ENCODE data around the gene PTPRF. TPM values are rescaled to one million over a fixed set of nuclear protein-coding genes. Genes with fewer than 3 reads are reported as not detected.

Gene PTPRF
- total RNA-seq, 2 donors from 2014 or later: 203 to 250 TPM

- Mint-ChIP-seq H3K9me3 (no peaks in the 10 kb centered on the region), H3K36me3 (ENCODE audit: low read depth) (no peaks in the 10 kb centered on the region), H3K27ac (no peak overlapping the region), H3K4me3 (no peak overlapping the region), H3K27me3 (ENCODE audit: insufficient read depth) (peaks cover 9% of the 10 kb centered on the region), H3K4me1 (peaks cover 29% of the 10 kb centered on the region)
- DNase-seq: no peak
- H3K9ac ChIP-seq (ENCODE audit: extremely low read depth, low read length, poor library complexity, severe bottlenecking): no peak overlapping the region
- no peak overlapping the region for H3K27ac ChIP-seq (ENCODE audit: low read depth, low read length)
- no peaks in the 10 kb centered on the region for H3K9me3 ChIP-seq (ENCODE audit: control insufficient read depth, low read length)
- TF ChIP-seq CTCF (conservative IDR thresholded peaks at IDR 0.05): no peak
- 91 to 96% methylated on average over 10 to 12 of the region's 12 CpGs for WGBS, 2 experiments (ENCODE audit: insufficient coverage in 1 of 2, insufficient read length in 1 of 2)
- H3K4me3 ChIP-seq (ENCODE audit: low read length): no peak overlapping the region
- no peaks in the 10 kb centered on the region for H3K36me3 ChIP-seq (ENCODE audit: control insufficient read depth, insufficient read depth, low read length)
- no peaks in the 10 kb centered on the region for H3K27me3 ChIP-seq (ENCODE audit: control insufficient read depth, insufficient read depth, low read length, poor library complexity, severe bottlenecking)
- H3K4me1 ChIP-seq (ENCODE audit: control insufficient read depth, insufficient read depth, low read length): no peaks in the 10 kb centered on the region
These were observed 3.4 kb upstream of the PTPRF start for GRCh38 chr1:43527111-43527878.

- Histone ChIP-seq H3K9ac (ENCODE audit: extremely low read depth, low read length, poor library complexity, severe bottlenecking) (no peak overlapping the region), H3K27me3 (ENCODE audit: control insufficient read depth, insufficient read depth, low read length, poor library complexity, severe bottlenecking) (no peaks in the 10 kb centered on the region), H3K4me1 (ENCODE audit: control insufficient read depth, insufficient read depth, low read length) (no peaks in the 10 kb centered on the region), H3K27ac (ENCODE audit: low read depth, low read length) (no peak overlapping the region), H3K9me3 (ENCODE audit: control insufficient read depth, low read length) (no peaks in the 10 kb centered on the region), H3K36me3 (ENCODE audit: control insufficient read depth, insufficient read depth, low read length) (no peaks in the 10 kb centered on the region), H3K4me3 (ENCODE audit: low read length) (no peak overlapping the region)
- H3K36me3 Mint-ChIP-seq (ENCODE audit: low read depth): no peaks in the 10 kb centered on the region
- peak; percentile 97 for TF ChIP-seq CTCF (conservative IDR thresholded peaks at IDR 0.05)
- H3K27me3 Mint-ChIP-seq (ENCODE audit: insufficient read depth): peaks cover 9% of the 10 kb centered on the region
- H3K27ac Mint-ChIP-seq: no peak overlapping the region
- DNase-seq: peak; percentile 93
- peaks cover 34% of the 10 kb centered on the region for H3K4me1 Mint-ChIP-seq
- WGBS, 2 experiments (ENCODE audit: insufficient coverage in 1 of 2, insufficient read length in 1 of 2): 28 to 35% methylated on average over 5 to 11 of the region's 11 CpGs
- peak overlapping the region; percentile 95 for H3K4me3 Mint-ChIP-seq
- H3K9me3 Mint-ChIP-seq: no peaks in the 10 kb centered on the region
These were observed 1.4 kb upstream of the PTPRF start for GRCh38 chr1:43529206-43529731.

- Histone ChIP-seq H3K9me3 (ENCODE audit: control insufficient read depth, low read length) (no peaks in the 10 kb centered on the region), H3K36me3 (ENCODE audit: control insufficient read depth, insufficient read depth, low read length) (no peaks in the 10 kb centered on the region), H3K4me3 (ENCODE audit: low read length) (peak overlapping the region; percentile 90), H3K27me3 (ENCODE audit: control insufficient read depth, insufficient read depth, low read length, poor library complexity, severe bottlenecking) (no peaks in the 10 kb centered on the region), H3K27ac (ENCODE audit: low read depth, low read length) (no peak overlapping the region), H3K4me1 (ENCODE audit: control insufficient read depth, insufficient read depth, low read length) (no peaks in the 10 kb centered on the region), H3K9ac (ENCODE audit: extremely low read depth, low read length, poor library complexity, severe bottlenecking) (peak overlapping the region; percentile 74)
- no peak for TF ChIP-seq CTCF (conservative IDR thresholded peaks at IDR 0.05)
- H3K27me3 Mint-ChIP-seq (ENCODE audit: insufficient read depth): peaks cover 5% of the 10 kb centered on the region
- peak overlapping the region; percentile 95 for H3K4me3 Mint-ChIP-seq
- no peaks in the 10 kb centered on the region for H3K36me3 Mint-ChIP-seq (ENCODE audit: low read depth)
- peaks cover 48% of the 10 kb centered on the region for H3K4me1 Mint-ChIP-seq
- 0% methylated on average over 19 to 97 of the region's 102 CpGs for WGBS, 2 experiments (ENCODE audit: insufficient coverage in 1 of 2, insufficient read length in 1 of 2)
- H3K9me3 Mint-ChIP-seq: no peaks in the 10 kb centered on the region
- DNase-seq: peak; percentile 83
- H3K27ac Mint-ChIP-seq: peak overlapping the region; percentile 90
These were observed 623 bp downstream of the PTPRF start for GRCh38 chr1:43531107-43531905.
